Mononuclear cell (primary cell): ENCODE results near the gene SLC5A7. TPM values are rescaled to one million over a fixed set of nuclear protein-coding genes. Genes with fewer than 3 reads are reported as not detected.

Experiments
- H3K27me3 ChIP-seq: 2 replicates; pipeline ENCODE4 v1.6.0; 2011; ENCODE audit warnings: low read length, control low read depth; ENCODE audit not compliant: insufficient read depth
- H3K4me1 ChIP-seq: 2 replicates; pipeline ENCODE4 v1.5.1; 2011; ENCODE audit warnings: mild to moderate bottlenecking, low read length, control low read depth; ENCODE audit not compliant: insufficient read depth
- H3K4me3 ChIP-seq: 2 replicates; pipeline ENCODE4 v1.5.1; 2011; ENCODE audit warnings: mild to moderate bottlenecking, low read length, moderate library complexity
- H3K9me3 ChIP-seq: 2 replicates; pipeline ENCODE4 v1.5.1; 2011; ENCODE audit warnings: low read depth, mild to moderate bottlenecking, control low read depth, low read length
- total RNA-seq: library from RNA; depleted of rRNA; stranded (reverse); fragments of >200 nt; gene quantifications from one replicate; pipeline ENCODE4 v1.2.3, GENCODE V29; 2012

SLC5A7 gene
- total RNA-seq = under 0.01 TPM

GRCh38 chr2:107986278-107987217 is at the start of gene SLC5A7:
Gene SLC5A7 (plus strand): TSS chr2:107986524. CDS start chr2:107988156, 1,632 bp downstream.
- Histone ChIP-seq H3K27me3 (peaks cover 24% of the 10 kb centered on the region), H3K4me3 (no peak within 1 kb of the TSS), H3K4me1 (no peaks in the 10 kb centered on the region), H3K9me3 (no peaks in the 10 kb centered on the region)

- Histone ChIP-seq H3K4me1 (no peaks in the 10 kb centered on the region), H3K9me3 (no peaks in the 10 kb centered on the region), H3K4me3 (no peak overlapping the region), H3K27me3 (no peaks in the 10 kb centered on the region)
Measured at GRCh38 chr2:107961395-107961794, 24.9 kb upstream of the SLC5A7 start.

GRCh38 chr2:107964185-107964584 is 22.1 kb upstream of the SLC5A7 start:
- Histone ChIP-seq H3K9me3 (no peaks in the 10 kb centered on the region), H3K4me1 (no peaks in the 10 kb centered on the region), H3K4me3 (no peak overlapping the region), H3K27me3 (no peaks in the 10 kb centered on the region)

- Histone ChIP-seq H3K9me3 (no peaks in the 10 kb centered on the region), H3K4me3 (no peak overlapping the region), H3K4me1 (no peaks in the 10 kb centered on the region), H3K27me3 (peaks cover 24% of the 10 kb centered on the region)
Measured at GRCh38 chr2:107984707-107985106, 1.6 kb upstream of the SLC5A7 start.

- no peak overlapping the region for H3K4me3 ChIP-seq
- H3K27me3 ChIP-seq = peaks cover 24% of the 10 kb centered on the region
- H3K4me1 ChIP-seq = no peaks in the 10 kb centered on the region
- no peaks in the 10 kb centered on the region for H3K9me3 ChIP-seq
Measured at GRCh38 chr2:107988108-107988507, 1.8 kb downstream of the SLC5A7 start.

GRCh38 chr2:107989445-107989844 is 3.1 kb downstream of the SLC5A7 start:
- H3K9me3 ChIP-seq = no peaks in the 10 kb centered on the region
- no peak overlapping the region for H3K4me3 ChIP-seq
- H3K27me3 ChIP-seq = peaks cover 24% of the 10 kb centered on the region
- H3K4me1 ChIP-seq = no peaks in the 10 kb centered on the region

GRCh38 chr2:107990718-107991117 is 4.4 kb downstream of the SLC5A7 start:
- Histone ChIP-seq H3K27me3 (peaks cover 23% of the 10 kb centered on the region), H3K9me3 (no peaks in the 10 kb centered on the region), H3K4me1 (no peaks in the 10 kb centered on the region), H3K4me3 (no peak overlapping the region)

GRCh38 chr2:107992069-107992468 is 5.7 kb downstream of the SLC5A7 start:
- Histone ChIP-seq H3K4me1 (no peaks in the 10 kb centered on the region), H3K9me3 (no peaks in the 10 kb centered on the region), H3K27me3 (peaks cover 9% of the 10 kb centered on the region), H3K4me3 (no peak overlapping the region)

GRCh38 chr2:107999158-107999557 is 12.8 kb downstream of the SLC5A7 start:
- Histone ChIP-seq H3K4me1 (no peaks in the 10 kb centered on the region), H3K27me3 (no peaks in the 10 kb centered on the region), H3K4me3 (no peak overlapping the region), H3K9me3 (no peaks in the 10 kb centered on the region)

- Histone ChIP-seq H3K4me1 (no peaks in the 10 kb centered on the region), H3K27me3 (no peaks in the 10 kb centered on the region), H3K4me3 (no peak overlapping the region), H3K9me3 (peaks cover 10% of the 10 kb centered on the region)
Measured at GRCh38 chr2:108010912-108011591, 24.7 kb downstream of the SLC5A7 start.

- no peak overlapping the region for H3K4me3 ChIP-seq
- H3K4me1 ChIP-seq = no peaks in the 10 kb centered on the region
- H3K27me3 ChIP-seq = no peaks in the 10 kb centered on the region
- H3K9me3 ChIP-seq = peaks cover 10% of the 10 kb centered on the region
Measured at GRCh38 chr2:108013305-108013704, 27.0 kb downstream of the SLC5A7 start.

- Histone ChIP-seq H3K4me1 (no peaks in the 10 kb centered on the region), H3K4me3 (no peak overlapping the region), H3K9me3 (no peaks in the 10 kb centered on the region), H3K27me3 (no peaks in the 10 kb centered on the region)
Measured at GRCh38 chr2:108022628-108023027, 36.3 kb downstream of the SLC5A7 start.

- Histone ChIP-seq H3K27me3 (no peaks in the 10 kb centered on the region), H3K4me1 (no peaks in the 10 kb centered on the region), H3K9me3 (no peaks in the 10 kb centered on the region), H3K4me3 (no peak overlapping the region)
Measured at GRCh38 chr2:108023776-108024175, 37.5 kb downstream of the SLC5A7 start.

GRCh38 chr2:108026092-108026794 is 39.9 kb downstream of the SLC5A7 start:
- no peaks in the 10 kb centered on the region for H3K9me3 ChIP-seq

GRCh38 chr2:108029496-108029895 is 43.2 kb downstream of the SLC5A7 start:
- no peaks in the 10 kb centered on the region for H3K4me1 ChIP-seq
- no peaks in the 10 kb centered on the region for H3K27me3 ChIP-seq
- H3K9me3 ChIP-seq = no peaks in the 10 kb centered on the region
- H3K4me3 ChIP-seq = no peak overlapping the region

More at GRCh38 chr2:108026092-108026794, 39.9 kb downstream of the SLC5A7 start:
- Histone ChIP-seq H3K4me1 (no peaks in the 10 kb centered on the region), H3K27me3 (no peaks in the 10 kb centered on the region), H3K4me3 (no peak overlapping the region)
